Activated naive CD4-positive, alpha-beta T cell treated with anti-CD3 and anti-CD28 coated beads, Interleukin-2, amount 50 U/mL, for 24 hours (primary cell): Measurements from ENCODE around the gene RABGAP1L.
"Not testable (repeated sequence)": the region's sequence is repeated elsewhere in the genome, so short reads cannot be mapped to it uniquely, and the experiment has no call there.

Experiments
- H3K27ac Mint-ChIP-seq: one replicate; pipeline ENCODE4 v1.8.0; 2021; ENCODE audit warnings: mild to moderate bottlenecking, mixed read lengths
- H3K27me3 Mint-ChIP-seq: one replicate; pipeline ENCODE4 v1.8.0; 2021; ENCODE audit warnings: mixed read lengths
- H3K36me3 Mint-ChIP-seq: one replicate; pipeline ENCODE4 v1.8.0; 2021; ENCODE audit warnings: mixed read lengths
- H3K4me1 Mint-ChIP-seq: one replicate; pipeline ENCODE4 v1.8.0; 2021; ENCODE audit warnings: mixed read lengths
- H3K4me3 Mint-ChIP-seq: one replicate; pipeline ENCODE4 v1.8.0; 2021; ENCODE audit warnings: mild to moderate bottlenecking, mixed read lengths
- H3K9me3 Mint-ChIP-seq: one replicate; pipeline ENCODE4 v1.8.0; 2021; ENCODE audit warnings: mixed read lengths

Gene RABGAP1L

DNA sequence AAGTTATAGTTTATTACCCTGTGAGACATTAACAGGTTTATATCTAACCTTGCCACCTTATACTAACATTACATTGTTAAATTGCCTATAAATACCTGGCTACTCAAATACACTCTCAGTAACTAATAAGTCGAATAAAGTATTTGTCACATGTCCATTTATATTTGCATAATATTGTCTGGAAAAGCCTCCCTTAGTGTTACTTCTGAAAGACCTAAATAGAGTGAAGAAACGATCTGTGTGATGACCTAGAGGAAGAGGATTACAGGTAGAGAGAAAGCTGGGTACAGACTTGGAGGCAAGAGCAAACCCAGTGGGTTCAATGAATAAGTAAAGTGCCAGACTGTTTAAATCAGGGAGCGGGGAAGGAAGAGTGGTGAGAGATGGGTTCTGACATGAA is 837.7 kb downstream of the RABGAP1L start:
- Mint-ChIP-seq H3K27me3 (no peaks in the 10 kb centered on the region), H3K4me1 (peaks cover 30% of the 10 kb centered on the region), H3K36me3 (peaks cover 2% of the 10 kb centered on the region), H3K9me3 (no peaks in the 10 kb centered on the region), H3K27ac (peak overlapping the region; percentile 87), H3K4me3 (no peak overlapping the region)

DNA sequence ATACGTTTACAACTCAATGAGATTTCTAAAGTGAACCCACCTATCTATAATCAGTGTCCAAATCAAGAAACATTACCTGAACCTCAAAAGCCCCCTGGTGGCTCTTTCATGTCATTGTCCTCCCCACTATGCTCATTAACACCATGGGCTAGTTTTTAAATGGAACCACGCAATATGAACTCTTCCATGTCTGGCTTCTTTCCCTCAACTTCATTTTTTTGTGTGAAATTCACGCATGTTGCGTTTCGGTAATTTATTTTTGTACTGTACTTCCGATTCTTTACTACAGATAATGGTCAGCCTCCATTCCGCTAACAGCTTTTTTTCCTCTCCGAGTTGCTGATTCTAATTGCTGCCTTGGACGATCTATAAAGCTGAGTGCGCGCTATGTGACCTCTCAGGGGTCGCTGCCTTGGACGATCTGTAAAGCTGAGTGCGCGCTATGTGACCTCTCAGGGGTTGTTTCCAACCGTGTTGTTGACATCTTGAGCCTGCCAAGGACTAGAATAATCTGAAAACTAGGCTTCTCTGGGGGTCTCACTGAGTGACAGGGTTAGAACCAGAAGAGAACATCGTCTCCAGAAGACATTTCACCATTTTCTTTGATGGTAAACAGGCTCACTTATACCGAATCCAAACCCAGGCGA is 839.4 kb downstream of the RABGAP1L start:
- Mint-ChIP-seq H3K4me3 (no peak overlapping the region), H3K4me1 (peaks cover 44% of the 10 kb centered on the region), H3K9me3 (no peaks in the 10 kb centered on the region), H3K27ac (no peak overlapping the region), H3K27me3 (no peaks in the 10 kb centered on the region), H3K36me3 (peaks cover 4% of the 10 kb centered on the region)

DNA sequence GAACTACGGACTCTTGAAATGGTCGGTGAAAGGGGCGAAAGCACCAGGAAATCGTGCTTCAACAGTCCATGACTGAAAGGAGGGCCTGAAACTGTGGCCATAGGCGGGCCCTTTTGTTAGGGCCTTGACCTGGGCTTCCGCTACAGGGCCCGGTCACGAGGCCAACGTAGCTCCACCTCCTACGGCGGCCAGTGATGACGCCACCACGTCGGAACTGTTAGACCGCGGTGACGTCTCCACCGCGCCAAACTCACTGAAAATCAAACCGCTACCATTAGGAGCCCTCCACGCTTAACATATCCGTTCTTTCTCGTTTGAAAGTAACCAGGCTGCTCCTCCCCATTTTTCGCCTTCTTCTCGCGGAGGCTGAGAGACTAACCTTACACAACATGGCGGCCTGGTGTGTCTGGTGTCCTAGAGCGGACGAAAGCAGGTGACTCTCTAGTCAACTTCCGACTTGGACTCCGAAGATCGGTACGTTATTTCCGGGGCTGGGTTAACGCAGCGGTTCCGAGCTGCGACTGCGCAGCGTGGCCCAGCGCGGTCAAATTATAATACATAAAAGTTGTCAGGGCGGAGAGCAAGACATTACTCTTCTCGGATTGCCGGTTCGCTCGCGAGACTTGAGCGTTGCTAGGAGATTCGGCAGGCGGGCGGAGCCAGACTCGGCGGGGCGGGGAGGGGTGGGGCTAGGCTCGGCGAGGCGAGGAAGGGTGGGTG is 840.1 kb downstream of the RABGAP1L start:
- Mint-ChIP-seq H3K27me3 (no peaks in the 10 kb centered on the region), H3K4me3 (no peak overlapping the region), H3K4me1 (peaks cover 48% of the 10 kb centered on the region), H3K27ac (no peak overlapping the region), H3K36me3 (peaks cover 6% of the 10 kb centered on the region), H3K9me3 (no peaks in the 10 kb centered on the region)

DNA sequence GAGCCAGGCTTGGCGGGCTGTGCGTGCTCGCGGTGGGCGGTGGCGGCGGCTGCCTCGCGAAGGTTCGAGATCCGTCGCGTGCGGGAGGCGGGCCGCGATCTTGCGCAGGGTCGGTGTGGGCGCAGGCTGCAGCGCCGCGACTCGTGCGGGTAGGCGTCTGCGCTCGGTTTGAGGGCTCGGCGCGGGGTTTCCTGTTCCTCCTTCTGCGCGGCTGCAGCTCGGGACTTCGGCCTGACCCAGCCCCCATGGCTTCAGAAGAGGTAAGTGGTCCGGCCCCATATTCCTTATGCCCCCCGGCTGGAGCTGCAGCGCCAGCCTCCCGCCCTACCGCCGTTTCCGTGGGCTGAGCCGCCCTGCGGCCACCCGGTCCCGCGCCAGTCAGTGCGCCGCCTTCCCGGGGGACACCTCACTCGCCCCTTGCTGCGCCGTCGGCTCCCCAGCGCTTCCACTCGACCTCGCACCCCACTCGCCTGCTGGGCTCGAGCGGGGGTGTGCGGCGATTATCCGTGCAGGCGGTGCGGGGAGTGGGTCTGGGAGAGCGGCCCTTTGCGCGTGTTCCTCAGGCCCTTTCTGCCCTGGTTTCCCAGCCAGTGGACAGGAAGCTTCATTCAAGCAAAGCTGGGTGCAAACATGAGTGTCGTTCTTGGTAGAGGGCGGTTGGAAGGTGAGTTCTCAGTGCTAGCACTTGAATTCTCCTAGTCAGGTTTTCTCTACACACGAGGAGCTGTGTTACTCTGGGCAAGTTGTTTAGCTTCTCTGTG is 840.8 kb downstream of the RABGAP1L start, which contains the start of gene CACYBP:
CACYBP (plus strand) TSS at position 12 of the 761 bp plus-strand sequence; CDS start at position 246, 234 bp downstream.
- H3K27ac Mint-ChIP-seq, result peak within 1 kb of the TSS; percentile 93
- H3K36me3 Mint-ChIP-seq, result peaks cover 7% of the 10 kb centered on the region

DNA sequence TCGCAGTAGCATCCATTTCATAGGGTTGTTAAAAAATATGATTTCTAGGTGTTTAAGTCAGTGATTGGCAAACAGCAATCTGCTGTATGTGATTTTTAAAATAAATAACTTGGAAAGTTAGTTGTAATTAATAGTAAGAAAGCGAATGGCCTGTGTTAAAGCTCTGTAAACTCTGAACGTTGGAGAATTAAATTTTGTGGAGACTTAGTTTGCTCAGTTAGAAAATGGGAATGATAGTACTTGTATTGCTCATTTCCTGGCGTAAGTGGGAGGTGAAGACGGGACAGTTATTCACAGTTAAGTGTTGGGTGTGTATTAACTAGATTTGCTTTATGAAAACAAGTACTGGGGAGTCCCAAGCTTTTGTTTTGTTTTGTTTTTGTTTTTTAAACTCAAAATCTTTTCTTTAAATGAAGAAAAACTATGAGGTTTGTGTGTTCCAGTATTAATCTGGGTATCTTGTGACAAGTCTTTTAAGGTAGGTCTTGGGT is 841.4 kb downstream of the RABGAP1L start:
- Mint-ChIP-seq H3K4me1 (peaks cover 58% of the 10 kb centered on the region), H3K9me3 (no peaks in the 10 kb centered on the region), H3K27ac (peak overlapping the region; percentile 93), H3K36me3 (peaks cover 10% of the 10 kb centered on the region), H3K4me3 (no peak overlapping the region), H3K27me3 (no peaks in the 10 kb centered on the region)

More for the DNA sequence above, 840.8 kb downstream of the RABGAP1L start, which contains the start of gene CACYBP:
- H3K27me3 Mint-ChIP-seq, result no peaks in the 10 kb centered on the region
- H3K4me1 Mint-ChIP-seq, result peaks cover 52% of the 10 kb centered on the region
- H3K9me3 Mint-ChIP-seq, result no peaks in the 10 kb centered on the region
- no peak within 1 kb of the TSS for H3K4me3 Mint-ChIP-seq

DNA sequence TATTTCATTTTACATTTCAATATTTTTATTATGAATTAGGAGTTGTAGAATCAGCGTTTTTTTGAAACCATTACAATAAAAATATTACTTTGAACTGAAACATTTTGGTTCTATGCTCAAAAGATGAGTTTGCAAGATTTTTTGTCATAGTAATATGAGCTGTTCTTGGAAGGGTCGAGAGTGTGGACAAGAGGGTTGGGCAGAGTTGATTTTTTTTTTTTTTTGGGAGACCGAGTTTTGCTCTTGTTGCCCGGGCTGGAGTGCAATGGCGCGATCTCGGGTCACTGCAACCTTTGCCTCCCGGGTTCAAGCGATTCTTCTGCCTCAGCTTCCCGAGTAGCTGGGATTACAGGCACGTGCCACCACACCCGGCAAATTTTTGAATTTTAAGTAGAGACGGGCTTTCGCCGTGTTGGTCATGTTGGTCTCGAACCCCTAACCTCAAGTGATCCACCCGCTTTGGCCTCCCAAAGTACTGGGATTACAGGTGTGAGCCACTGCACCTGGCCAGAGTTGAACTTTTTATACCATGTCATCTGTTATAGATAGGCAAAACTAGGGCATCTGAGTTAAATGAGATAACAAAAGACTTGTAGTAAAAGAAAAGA is 843.7 kb downstream of the RABGAP1L start:
- Mint-ChIP-seq H3K4me1 (peaks cover 46% of the 10 kb centered on the region), H3K27ac (no peak overlapping the region), H3K27me3 (no peaks in the 10 kb centered on the region), H3K9me3 (no peaks in the 10 kb centered on the region), H3K36me3 (peaks cover 10% of the 10 kb centered on the region), H3K4me3 (peak overlapping the region; percentile 0)

DNA sequence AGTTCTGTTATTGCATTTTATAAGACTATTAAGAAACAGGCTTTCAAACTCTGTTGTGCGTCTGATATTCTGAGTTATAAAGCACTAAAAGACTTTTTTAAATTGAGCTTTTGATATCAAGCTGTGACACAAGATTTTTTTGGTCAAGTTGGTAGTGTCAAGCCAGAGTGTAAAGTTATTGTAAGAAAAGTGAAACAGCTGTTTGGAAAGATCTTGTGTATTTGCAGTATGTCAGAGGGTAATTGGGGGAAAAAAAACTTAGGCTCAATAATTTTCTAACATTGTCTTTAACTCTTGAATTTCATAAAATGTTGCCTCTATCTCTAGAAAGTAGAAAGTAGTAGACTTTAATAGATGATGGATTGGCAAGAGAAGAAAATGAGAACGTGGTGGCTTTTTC is 844.2 kb downstream of the RABGAP1L start:
- Mint-ChIP-seq H3K9me3 (no peaks in the 10 kb centered on the region), H3K36me3 (peaks cover 10% of the 10 kb centered on the region), H3K27ac (peak overlapping the region; percentile 43), H3K4me3 (peak overlapping the region; percentile 66), H3K4me1 (peaks cover 45% of the 10 kb centered on the region), H3K27me3 (no peaks in the 10 kb centered on the region)

DNA sequence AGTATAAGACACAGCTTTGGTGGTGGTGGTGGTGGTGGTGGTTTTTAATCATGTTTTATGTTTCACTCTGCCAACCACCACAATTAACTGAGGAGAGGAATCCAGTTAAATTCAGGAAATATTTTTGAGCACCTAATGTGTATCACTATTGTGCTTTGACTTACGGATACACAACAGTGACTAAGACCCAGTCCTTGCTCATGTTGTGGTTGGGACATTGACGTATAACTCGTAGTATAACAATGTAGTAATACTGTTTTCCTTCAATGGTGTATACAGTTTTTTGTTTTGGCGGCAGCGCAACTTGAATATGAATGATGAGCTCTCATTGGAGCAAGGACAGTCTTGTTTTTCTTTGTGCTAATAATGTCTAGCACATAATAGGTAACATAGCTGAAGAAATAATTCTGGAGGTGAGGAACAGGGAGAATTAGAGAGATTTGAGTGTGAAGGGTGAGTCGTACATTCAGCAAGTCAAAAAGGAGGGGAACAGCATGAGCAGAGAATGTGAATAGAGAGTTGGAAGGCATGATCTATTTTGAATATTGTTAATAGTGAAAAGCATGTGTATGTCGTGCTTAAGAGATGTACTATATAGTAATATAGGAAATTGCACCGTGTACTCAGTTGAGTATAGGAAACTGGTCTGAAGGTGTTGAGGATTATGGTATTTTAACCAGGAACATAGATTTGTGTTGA is 845.9 kb downstream of the RABGAP1L start:
- Mint-ChIP-seq H3K27me3 (no peaks in the 10 kb centered on the region), H3K4me1 (peaks cover 45% of the 10 kb centered on the region), H3K9me3 (no peaks in the 10 kb centered on the region), H3K36me3 (peaks cover 14% of the 10 kb centered on the region), H3K4me3 (no peak overlapping the region), H3K27ac (peak overlapping the region; percentile 42)

DNA sequence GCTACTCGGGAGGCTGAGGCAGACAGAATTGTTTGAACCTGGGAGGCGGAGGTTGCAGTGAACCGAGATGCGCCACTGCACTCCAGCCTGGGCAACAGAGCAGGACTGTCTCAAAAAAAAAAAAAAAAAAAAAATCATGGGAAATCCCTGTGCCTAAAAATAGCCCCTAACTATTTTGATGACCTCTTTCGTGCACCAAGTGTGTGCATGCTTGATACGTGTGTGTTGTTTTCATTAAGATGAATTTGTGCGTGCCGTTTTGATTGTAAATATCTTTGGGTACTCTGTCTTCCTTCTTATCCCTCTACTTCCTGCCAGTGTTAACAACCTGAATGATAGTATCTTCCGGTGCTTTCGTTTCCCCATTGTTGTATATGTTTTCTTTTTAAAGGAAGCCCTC is 850.2 kb downstream of the RABGAP1L start:
- Mint-ChIP-seq H3K36me3 (peaks cover 19% of the 10 kb centered on the region), H3K4me3 (no peak overlapping the region), H3K27me3 (no peaks in the 10 kb centered on the region), H3K9me3 (no peaks in the 10 kb centered on the region), H3K27ac (no peak overlapping the region), H3K4me1 (peaks cover 14% of the 10 kb centered on the region)

DNA sequence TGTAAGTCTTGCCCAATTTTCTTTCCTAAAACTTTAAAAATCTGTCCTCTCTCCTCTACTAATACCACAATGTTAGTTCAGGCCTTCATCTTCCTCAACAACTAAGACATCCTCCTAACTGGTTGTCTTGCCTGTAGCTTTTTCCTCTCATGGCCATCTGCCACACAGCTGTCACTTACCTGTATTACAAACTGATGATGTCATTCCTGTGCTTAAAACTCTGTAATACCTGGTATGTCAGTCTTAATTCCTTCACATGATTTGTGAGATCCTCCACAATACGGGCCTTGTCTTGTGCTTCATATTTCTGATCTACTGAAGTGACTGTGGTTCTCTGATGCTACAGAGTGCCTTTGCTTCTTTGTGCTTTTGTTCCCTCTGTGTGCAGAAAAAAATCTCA is 854.1 kb downstream of the RABGAP1L start:
- Mint-ChIP-seq H3K4me3 (no peak overlapping the region), H3K4me1 (peaks cover 4% of the 10 kb centered on the region), H3K36me3 (peaks cover 19% of the 10 kb centered on the region), H3K27ac (peak overlapping the region; percentile 48), H3K27me3 (no peaks in the 10 kb centered on the region), H3K9me3 (no peaks in the 10 kb centered on the region)

DNA sequence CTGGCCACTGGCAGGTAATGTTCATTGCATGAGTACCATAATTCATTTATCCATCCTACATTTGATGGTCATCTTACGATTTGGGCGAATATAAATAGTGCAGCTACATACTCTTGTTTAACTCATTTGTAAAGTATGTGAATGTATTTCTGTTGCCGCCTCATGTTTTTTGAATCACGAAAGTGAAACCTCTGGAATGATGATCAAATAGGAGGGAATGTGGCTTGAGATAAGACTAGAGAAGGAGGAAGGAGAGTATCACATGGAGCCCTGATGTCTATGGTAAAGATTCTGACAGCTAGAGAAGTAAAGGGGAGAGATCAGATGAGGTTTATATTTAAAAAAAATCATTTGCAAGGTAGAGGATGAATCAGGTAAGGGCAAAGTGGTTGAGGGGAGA is 855.9 kb downstream of the RABGAP1L start:
- Mint-ChIP-seq H3K36me3 (peaks cover 19% of the 10 kb centered on the region), H3K27ac (peak overlapping the region; percentile 44), H3K4me3 (no peak overlapping the region), H3K4me1 (peaks cover 8% of the 10 kb centered on the region), H3K9me3 (no peaks in the 10 kb centered on the region), H3K27me3 (no peaks in the 10 kb centered on the region)

DNA sequence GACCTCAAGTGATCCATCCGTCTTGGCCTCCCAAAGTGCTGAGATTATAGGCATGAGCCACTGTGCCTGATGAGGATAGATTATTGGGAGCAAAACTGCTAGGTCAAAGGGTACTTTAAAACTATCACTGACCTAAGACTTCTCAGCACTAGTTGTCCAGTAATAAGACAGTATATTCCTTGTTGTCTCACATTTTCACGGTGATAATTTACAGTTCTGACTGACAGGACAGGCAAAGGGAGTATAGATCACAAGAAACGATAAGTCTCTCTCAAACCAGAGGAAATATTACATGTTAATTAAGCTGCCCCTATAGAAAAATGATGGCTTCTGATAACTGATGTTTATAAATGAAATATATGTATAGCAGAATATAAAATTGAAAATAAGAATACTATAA is 860.2 kb downstream of the RABGAP1L start:
- Mint-ChIP-seq H3K4me3 (no peak overlapping the region), H3K36me3 (peaks cover 11% of the 10 kb centered on the region), H3K9me3 (no peaks in the 10 kb centered on the region), H3K4me1 (peaks cover 37% of the 10 kb centered on the region), H3K27me3 (no peaks in the 10 kb centered on the region), H3K27ac (no peak overlapping the region)

DNA sequence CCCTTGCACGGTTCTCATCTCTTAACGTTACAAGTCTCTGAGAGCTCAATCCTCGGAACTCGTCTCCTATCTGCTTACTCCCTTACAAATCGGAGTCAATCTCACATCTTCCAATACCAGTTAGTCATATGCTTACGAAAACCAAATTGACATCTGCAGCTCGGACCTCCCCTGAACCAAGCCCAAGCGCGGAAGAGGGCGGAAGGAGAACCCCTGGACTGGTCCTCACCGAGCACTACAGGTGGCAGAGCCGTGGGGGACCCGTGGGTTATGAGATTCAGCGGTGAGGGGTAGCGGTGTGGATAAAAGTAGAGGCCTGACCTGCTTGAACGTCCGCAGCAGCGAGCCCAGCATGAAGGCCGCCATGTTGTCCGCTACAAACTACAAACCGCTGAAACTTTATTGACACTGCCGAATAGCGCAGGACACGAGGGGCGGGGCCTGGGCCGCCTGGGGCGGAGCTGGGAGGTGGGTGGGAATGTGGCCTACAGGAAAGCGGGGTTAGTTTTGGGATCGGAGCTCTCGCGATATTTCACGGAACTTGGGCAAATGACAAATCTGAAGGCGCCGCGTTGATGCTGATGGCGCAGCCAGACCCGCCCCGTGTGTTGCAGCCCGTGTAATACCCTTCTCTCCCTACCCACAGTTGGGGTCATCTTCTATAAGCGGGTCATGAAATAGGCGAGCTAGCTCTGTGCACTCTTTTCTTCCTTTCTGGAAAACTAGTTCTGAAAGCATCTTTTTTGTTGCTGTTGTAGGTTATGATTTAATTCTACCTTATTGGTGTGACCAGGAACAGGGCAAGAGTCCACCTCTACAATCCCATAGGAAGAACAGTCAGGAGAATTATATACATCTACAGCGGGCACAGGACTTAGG is 864.0 kb downstream of the RABGAP1L start, which contains the start of gene MRPS14:
MRPS14 (minus strand) TSS at position 383 of the 879 bp plus-strand sequence; CDS start at position 366, 17 bp downstream.
- peaks cover 37% of the 10 kb centered on the region for H3K4me1 Mint-ChIP-seq
- H3K27me3 Mint-ChIP-seq, result no peaks in the 10 kb centered on the region
- H3K9me3 Mint-ChIP-seq, result no peaks in the 10 kb centered on the region
- H3K36me3 Mint-ChIP-seq, result peaks cover 5% of the 10 kb centered on the region
- H3K4me3 Mint-ChIP-seq, result peak within 1 kb of the TSS; percentile 94
- H3K27ac Mint-ChIP-seq, result peak within 1 kb of the TSS; percentile 98

DNA sequence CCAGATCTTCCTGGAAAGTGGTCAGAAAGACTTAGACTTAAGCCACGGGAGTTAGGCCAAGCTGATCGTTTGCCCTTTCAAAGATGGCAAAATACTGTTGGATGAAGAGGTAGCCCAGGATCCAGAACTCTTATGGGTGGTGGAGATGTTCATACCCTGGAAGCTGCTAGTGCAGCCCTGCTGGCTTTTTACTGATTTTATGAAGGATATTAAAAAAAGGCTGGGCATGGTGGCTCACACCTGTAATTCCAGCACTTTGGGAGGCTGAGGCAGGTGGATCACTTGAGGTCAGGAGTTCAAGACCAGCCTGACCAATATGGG is 864.6 kb downstream of the RABGAP1L start:
- Mint-ChIP-seq H3K27ac (peak overlapping the region; percentile 98), H3K4me1 (peaks cover 37% of the 10 kb centered on the region), H3K4me3 (peak overlapping the region; percentile 94)
- not testable (repeated sequence) for H3K27me3 Mint-ChIP-seq, H3K36me3 Mint-ChIP-seq, H3K9me3 Mint-ChIP-seq
